Myocyte (in vitro differentiated cells): ENCODE data around the gene RANBP9. TPM values are rescaled to one million over a fixed set of nuclear protein-coding genes. Genes with fewer than 3 reads are reported as not detected.

Experiments
- DNase-seq: peaks from one replicate; pipeline ENCODE4 v3.0.0-alpha.2; 2012; ENCODE audit warnings: low read depth
- total RNA-seq: library from RNA; depleted of rRNA; stranded (reverse); fragments of >200 nt; gene quantifications from 2 replicates; pipeline ENCODE4 v1.2.3, GENCODE V29; 2014

RANBP9 gene
- total RNA-seq, 1 donor from 2014 or later = 38.3 TPM

DNA sequence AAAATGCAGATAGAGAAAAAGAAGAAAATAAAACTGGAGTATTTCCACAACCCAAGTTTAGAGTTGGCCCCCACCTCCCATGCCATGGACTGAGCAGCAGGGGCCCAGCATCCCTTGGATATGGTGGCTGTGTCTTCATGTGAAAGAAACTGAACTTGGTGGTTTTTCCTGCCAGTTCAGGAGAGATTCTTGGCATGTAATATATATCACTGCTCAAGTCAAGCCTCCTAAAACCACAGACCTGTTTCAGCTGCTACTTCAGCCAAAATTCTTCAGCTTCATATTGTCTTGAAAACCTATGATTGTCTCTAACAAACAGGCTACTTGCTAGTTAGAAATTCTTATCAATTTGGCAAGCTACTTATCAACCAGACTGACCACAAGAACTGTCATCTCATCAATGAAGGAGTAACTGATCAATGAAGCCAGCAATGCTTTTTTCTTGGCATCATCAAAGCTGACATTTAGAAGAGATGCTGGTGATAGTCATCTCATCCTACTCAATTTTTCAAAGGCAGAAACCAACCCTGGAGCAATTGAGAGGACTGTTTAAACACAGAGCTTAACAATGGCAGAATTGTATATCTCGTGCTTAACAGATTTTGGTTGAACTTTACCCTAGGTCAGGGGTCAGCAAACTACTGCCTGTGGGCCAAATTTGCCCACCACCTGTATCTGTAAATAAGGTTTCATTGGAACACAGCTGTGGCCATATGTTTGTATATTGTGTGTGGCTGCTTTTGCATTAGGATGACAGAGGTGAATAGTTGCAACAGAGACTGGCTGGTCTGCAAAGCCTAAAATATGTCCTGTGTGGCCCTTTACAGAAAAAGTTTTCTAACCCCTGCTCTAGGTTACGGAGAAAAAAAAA is 106.9 kb downstream of the RANBP9 start:
- no peak for DNase-seq

- no peak for DNase-seq
Measured at GRCh38 chr6:13604135-13604534, 107.5 kb downstream of the RANBP9 start.

- DNase-seq = no peak
Measured at GRCh38 chr6:13600036-13600435, 111.6 kb downstream of the RANBP9 start.

DNA sequence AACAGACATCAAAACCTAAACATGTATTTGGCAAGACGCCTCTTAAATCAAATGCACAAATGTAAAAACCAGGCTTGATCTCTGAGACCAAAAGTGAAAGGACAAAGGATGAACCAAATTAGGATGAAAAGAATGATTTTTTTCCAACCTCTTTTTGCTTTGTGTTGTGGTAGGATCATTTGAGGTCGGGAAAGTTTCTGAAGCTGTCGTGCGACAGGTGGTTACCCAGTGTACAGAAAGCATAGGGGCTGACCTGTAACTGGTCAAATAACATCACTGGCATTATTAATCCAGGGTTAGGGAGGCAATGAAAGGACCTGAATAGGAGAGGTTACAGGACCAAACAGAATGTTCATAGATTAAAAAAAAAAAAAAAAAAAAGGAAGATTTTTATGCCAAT is 114.6 kb downstream of the RANBP9 start:
- DNase-seq = no peak

DNA sequence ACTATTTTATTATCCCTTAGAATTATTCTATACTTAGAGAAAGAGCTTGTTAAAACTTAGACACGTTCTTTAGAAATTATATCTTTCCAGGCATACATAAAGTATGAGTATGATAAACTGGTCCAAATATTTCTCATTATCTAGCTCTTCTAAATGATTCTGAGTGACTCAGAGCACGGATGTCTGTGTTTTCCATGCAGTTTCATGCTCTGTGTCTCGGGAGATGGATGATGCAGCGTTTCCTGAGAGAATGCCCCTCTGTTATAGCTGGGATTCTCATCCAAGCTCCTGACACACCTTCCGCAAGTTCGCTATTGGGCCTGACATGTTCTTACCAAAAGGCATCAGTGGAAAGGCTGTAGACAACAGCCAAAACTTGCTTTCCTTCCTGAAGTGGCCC is 117.9 kb downstream of the RANBP9 start:
- no peak for DNase-seq

DNA sequence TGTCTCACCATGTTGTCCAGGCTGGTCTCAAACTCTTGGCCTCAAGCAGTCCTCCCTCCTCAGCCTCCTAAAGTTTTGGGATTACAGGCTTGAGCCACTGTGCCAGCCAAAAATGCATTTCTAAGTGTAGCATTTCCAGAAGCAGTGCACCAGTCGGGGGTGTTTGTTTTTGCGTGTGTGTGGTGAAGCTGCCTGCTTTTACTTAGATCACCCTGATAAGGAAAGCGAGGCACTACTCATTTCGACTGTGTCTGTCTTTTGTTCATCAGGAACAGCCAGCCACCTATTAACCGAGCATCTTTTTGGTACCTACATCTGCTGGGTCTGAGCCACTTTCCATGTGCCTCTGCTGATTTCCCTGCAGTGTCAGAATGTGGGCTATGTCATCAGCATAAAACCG is 118.5 kb downstream of the RANBP9 start:
- no peak for DNase-seq

GRCh38 chr6:13591205-13591921 is 120.3 kb downstream of the RANBP9 start:
- no peak for DNase-seq

GRCh38 chr6:13590574-13591153 is 121.0 kb downstream of the RANBP9 start:
- no peak for DNase-seq

DNA sequence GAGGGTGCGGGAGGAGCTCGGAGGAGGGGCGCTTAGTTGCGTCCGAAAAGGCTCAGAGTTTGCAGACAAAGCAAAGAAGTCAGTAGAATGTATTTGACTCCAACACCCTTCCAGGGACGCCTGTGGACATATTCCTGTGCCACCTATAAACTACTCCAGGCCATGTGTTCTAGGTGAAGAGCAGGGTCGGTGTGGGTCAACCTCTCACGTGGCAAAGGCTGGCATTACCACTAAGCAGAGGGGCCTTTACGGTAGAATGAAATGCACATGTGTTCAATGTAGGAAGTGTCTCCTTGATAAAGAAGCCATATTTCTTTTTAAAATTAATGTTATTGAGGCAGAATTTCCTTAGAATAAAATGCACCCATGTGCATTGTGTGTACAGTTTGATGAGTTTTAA is 121.8 kb downstream of the RANBP9 start:
- DNase-seq = no peak

GRCh38 chr6:13586603-13587542 is 124.8 kb downstream of the RANBP9 start:
- DNase-seq = peak; percentile 3

- DNase-seq = no peak
Measured at GRCh38 chr6:13581700-13582229, 129.9 kb downstream of the RANBP9 start.

GRCh38 chr6:13579911-13580310 is 131.7 kb downstream of the RANBP9 start:
- DNase-seq = no peak

DNA sequence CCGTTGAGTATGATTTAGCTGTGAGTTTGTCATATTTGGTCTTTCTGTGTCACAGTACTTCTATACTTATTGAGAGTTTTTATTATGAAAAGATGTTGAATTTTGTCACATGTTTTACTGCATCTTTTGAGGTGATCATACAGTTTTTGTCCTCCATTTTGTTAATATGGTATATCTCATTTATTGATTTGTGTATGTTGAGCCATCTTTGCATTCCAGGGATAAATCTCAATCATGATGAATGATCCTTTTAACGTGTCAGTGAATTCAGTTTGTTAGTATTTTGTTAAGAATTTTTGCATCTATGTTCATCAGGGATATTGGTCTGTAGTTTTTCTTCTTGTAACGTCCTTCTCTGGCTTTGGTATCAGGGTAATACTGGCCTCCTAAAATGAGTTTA is 133.7 kb downstream of the RANBP9 start:
- no peak for DNase-seq

DNA sequence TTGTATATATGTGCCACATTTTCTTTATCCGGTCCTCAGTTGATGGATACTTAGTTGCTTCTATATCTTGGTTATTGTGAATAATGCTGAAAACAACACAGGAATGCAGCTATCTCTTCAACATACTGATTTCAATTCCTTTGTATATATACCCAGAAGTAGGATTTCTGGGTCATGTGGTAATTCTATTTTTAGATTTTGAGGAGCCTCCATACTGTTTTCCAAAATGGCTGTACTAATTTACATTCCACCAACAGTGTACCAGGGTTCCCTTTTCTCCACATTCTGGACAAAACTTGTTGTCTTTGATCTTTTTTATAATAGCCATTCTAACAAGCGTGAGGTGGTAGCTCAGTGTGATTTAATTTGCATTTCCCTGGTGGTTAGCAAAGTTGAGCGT is 135.6 kb downstream of the RANBP9 start:
- no peak for DNase-seq

GRCh38 chr6:13575377-13575775 is 136.3 kb downstream of the RANBP9 start:
- DNase-seq = no peak

DNA sequence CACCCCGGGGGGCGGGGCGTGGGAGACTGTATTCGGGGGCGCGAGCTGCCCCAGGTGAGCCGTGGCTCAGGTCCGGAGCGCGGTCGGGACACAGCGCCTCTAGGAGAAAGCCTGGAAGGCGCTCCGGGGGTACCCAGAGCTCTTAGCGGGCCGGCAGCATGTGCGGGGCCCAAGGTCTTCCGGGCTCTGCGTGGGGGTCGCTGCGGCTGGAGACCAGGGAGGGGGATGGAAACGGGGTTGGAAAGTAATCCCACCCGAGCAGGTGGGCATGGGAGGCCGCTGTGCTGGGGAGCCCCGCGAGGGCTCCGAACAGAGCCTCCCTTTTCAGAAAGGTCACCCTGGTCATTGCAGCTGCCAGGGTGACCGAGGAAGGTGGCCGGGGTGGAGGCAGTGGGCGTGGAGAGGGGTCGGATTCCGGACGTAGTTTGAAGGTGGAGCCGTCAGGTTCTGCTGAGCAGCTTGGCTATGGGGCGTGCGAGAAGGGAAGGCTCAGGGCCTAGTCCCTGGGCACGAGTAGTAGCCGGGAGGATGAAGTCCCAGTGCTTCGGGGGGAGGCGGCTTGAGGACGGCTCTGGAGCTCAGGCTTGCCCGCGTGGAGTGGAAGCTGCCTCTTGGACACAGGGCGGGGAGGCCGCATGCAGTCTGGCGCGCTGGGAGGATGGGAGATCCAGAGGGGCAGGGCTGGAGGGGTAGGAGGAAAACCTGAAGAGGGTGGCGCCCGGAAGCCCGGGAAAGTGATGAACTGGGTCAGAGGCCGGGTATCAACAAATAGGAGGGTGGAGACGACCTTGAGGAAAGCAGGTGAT is 136.9 kb downstream of the RANBP9 start, which contains the start of gene SIRT5:
Gene SIRT5, plus strand, starts transcription at position 31 of the 806 bp plus-strand sequence. CDS start 9,510 bp downstream, outside the sequence.
- peak; percentile 78 for DNase-seq

DNA sequence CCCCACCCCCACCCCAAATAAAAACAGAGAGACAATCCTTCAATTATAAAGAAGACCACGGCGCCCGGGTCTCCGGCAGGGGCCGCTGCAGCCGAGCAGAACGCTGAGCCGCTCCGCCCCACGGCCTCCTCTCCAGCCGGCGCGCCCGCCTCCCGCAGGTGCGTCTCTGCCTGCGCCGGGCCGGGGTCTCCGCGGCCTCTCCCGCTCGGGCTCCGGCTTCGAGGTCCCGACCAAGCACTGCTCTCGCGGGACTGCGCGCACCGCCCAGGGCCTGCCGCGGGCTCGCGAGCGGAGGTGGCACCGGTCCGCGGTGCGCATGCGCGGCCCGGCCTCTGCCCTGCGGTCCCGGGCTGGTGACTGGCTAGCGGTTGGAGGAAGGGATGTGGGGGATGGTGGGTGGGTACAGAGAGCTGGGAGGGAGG is 137.5 kb downstream of the RANBP9 start:
- DNase-seq = peak; percentile 94

DNA sequence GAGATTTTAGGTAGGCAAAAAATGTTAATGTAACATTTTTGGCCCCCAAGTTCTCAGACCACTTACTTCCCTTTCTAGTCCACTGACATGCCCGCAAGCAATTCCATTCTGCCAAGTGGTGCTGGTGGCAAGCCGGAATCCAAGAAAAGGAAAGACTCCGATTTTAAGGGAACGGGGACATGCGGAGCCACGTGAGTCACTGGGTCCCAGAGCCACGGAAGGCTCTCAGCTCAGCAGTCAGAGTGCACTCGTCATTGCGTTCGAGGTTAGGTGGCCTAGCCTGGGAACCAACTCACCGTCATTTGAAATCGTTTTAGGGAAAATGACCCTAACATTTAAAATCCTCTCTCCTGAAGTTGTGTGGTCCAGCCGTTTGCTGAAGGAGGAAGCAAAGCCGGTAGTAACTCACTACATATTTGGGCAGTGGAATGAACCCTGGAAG is 137.9 kb downstream of the RANBP9 start:
- DNase-seq = peak; percentile 57

- DNase-seq = no peak
Measured at GRCh38 chr6:13572951-13573654, 138.5 kb downstream of the RANBP9 start.
